Activated naive CD8-positive, alpha-beta T cell treated with anti-CD3 and anti-CD28 coated beads, Interleukin-2, amount 10 ng/mL, durations not matched to agents 7 days and 5 days (primary cell): Measurements from ENCODE around the gene FBLIM1. TPM values are rescaled to one million over a fixed set of nuclear protein-coding genes. Genes with fewer than 3 reads are reported as not detected.

Source experiments
- ATAC-seq: fragments of 150-1000 bp; cut with Tn5 transposase; one replicate; pipeline ENCODE4 v1.10.0; 2021; ENCODE audit warnings: low read depth, moderate library complexity
- POLR2A ChIA-PET: fragments of 350-600 bp; sonication (Branson Sonifier 250); formaldehyde crosslinking; loops from one replicate; lab custom pipeline; 2021; ENCODE audit warnings: antibody characterized with exemption; lab: Charles Lee
- DNase-seq: peaks from one replicate; pipeline ENCODE4 v3.0.0; 2021
- H3K27ac Mint-ChIP-seq: one replicate; pipeline ENCODE4 v1.8.0; 2022; ENCODE audit warnings: mild to moderate bottlenecking, mixed read lengths
- H3K27me3 Mint-ChIP-seq: one replicate; pipeline ENCODE4 v1.8.0; 2022; ENCODE audit warnings: mild to moderate bottlenecking, moderate library complexity, mixed read lengths
- H3K36me3 Mint-ChIP-seq: one replicate; pipeline ENCODE4 v1.8.0; 2021; ENCODE audit warnings: mild to moderate bottlenecking, mixed read lengths
- H3K4me1 Mint-ChIP-seq: one replicate; pipeline ENCODE4 v1.8.0; 2021; ENCODE audit warnings: mixed read lengths
- H3K4me3 Mint-ChIP-seq: one replicate; pipeline ENCODE4 v1.8.0; 2022; ENCODE audit warnings: mild to moderate bottlenecking, moderate library complexity, mixed read lengths
- H3K9me3 Mint-ChIP-seq: one replicate; pipeline ENCODE4 v1.8.0; 2021; ENCODE audit warnings: mixed read lengths
- total RNA-seq, 2 experiments: library from RNA; stranded (reverse); gene quantifications; one replicate each; pipeline ENCODE4 v1.2.3, GENCODE V29; 2021

FBLIM1 gene
- under 1 TPM in 1 of 2 experiments, not detected in 1; 0.26 TPM for total RNA-seq

GRCh38 chr1:15758343-15758931, at the start of gene FBLIM1:
Gene FBLIM1, plus strand, starts transcription at chr1:15758795. Its CDS starts 6,189 bp downstream, at chr1:15764984.
- Mint-ChIP-seq H3K4me3 (peak within 1 kb of the TSS; percentile 47), H3K36me3 (no peaks in the 10 kb centered on the region), H3K4me1 (peaks cover 7% of the 10 kb centered on the region), H3K27ac (no peak within 1 kb of the TSS), H3K9me3 (no peaks in the 10 kb centered on the region), H3K27me3 (peaks cover 60% of the 10 kb centered on the region)
- no peak for ATAC-seq
- DNase-seq, result no peak
- POLR2A ChIA-PET, result no interaction called here

- DNase-seq (no peak), ATAC-seq (no peak)
- POLR2A ChIA-PET, result interaction anchor here (0.5 kb wide), 1 partner anchor 51 kb away, joined by 3 read pairs; no protein-coding TSS in a partner anchor
- Mint-ChIP-seq H3K4me1 (peaks cover 6% of the 10 kb centered on the region), H3K27ac (no peak overlapping the region), H3K36me3 (peaks cover 12% of the 10 kb centered on the region), H3K4me3 (no peak overlapping the region), H3K27me3 (no peaks in the 10 kb centered on the region), H3K9me3 (no peaks in the 10 kb centered on the region)
These were observed 49.4 kb upstream of the FBLIM1 start for GRCh38 chr1:15709226-15709625.

- Mint-ChIP-seq H3K4me1 (peaks cover 3% of the 10 kb centered on the region), H3K36me3 (no peaks in the 10 kb centered on the region), H3K4me3 (no peak overlapping the region), H3K27ac (no peak overlapping the region), H3K27me3 (no peaks in the 10 kb centered on the region), H3K9me3 (no peaks in the 10 kb centered on the region)
- ATAC-seq (no peak), DNase-seq (no peak)
- POLR2A ChIA-PET, result interaction anchor here (0.6 kb wide), 1 partner anchor 10 kb away, joined by 4 read pairs; no protein-coding TSS in a partner anchor
These were observed 46.4 kb upstream of the FBLIM1 start for GRCh38 chr1:15712168-15712567.

- DNase-seq (no peak), ATAC-seq (no peak)
- H3K4me1 Mint-ChIP-seq, result peaks cover 3% of the 10 kb centered on the region
- H3K9me3 Mint-ChIP-seq, result no peaks in the 10 kb centered on the region
- no peaks in the 10 kb centered on the region for H3K27me3 Mint-ChIP-seq
- POLR2A ChIA-PET, result no interaction called here
- no peak overlapping the region for H3K27ac Mint-ChIP-seq
- peaks cover 2% of the 10 kb centered on the region for H3K36me3 Mint-ChIP-seq
- no peak overlapping the region for H3K4me3 Mint-ChIP-seq
These were observed 44.0 kb upstream of the FBLIM1 start for GRCh38 chr1:15714406-15715136.

DNA sequence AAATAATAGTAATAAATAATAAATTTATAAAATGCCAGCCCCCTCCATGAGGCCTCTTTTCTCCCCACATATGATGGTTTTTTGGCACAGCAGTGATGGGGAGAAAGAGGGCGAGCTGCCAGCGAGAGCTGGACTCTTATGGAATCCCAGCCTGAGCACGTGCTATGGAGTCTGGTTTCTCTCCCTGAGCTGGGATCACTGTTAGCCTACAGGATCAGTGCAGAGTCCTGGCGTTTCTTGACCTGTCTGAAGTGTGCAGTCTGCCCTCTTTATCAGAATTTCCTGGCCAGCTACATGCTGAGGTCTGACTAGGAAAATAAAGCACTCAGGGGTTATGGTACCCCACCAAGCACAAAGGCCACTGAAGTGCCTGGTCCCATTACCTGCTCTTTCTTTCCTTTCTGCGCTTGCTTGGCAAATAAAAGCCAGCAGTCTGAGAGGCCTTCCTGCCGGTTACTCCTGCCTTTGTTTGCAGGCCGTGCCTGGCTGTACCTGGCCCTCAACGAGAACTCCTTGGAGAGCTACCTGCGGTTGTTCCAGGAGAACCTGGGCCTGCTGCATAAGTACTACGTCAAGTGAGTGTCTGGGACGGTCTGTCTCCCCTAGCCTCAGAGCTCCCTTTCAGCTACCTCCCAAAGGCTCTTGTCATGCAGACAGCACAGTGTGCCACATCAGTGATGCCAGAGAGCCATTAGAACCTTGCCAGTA, 41.0 kb upstream of the FBLIM1 start:
- no peak overlapping the region for H3K27ac Mint-ChIP-seq

DNA sequence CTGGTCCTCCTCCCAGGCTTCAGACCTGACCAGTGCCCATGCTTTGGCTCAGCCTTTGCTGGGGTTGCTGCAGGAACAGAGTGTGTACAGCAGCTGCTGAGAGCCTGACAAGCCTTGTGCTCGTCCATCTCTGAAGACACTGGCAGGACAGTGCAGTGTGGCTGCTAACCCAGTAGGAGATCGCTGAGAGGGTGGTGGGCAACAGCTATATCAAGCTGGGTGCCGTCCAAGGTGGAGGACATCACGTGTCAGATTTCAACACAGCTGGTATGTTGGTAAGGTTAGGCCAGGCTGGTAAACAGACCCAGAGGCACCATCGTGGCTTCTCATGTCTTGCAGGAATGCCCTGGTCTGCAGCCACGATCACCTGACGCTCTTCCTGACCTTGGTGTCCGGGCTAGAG, 40.4 kb upstream of the FBLIM1 start:
- Mint-ChIP-seq H3K9me3 (no peaks in the 10 kb centered on the region), H3K4me1 (no peaks in the 10 kb centered on the region), H3K27ac (no peak overlapping the region), H3K36me3 (peaks cover 3% of the 10 kb centered on the region), H3K27me3 (no peaks in the 10 kb centered on the region), H3K4me3 (no peak overlapping the region)
- no peak for ATAC-seq
- no peak for DNase-seq
- POLR2A ChIA-PET, result interaction anchor here (1.7 kb wide), 1 partner anchor 21 kb away, joined by 3 read pairs; no protein-coding TSS in a partner anchor

More for the DNA sequence above, 41.0 kb upstream of the FBLIM1 start:
- H3K36me3 Mint-ChIP-seq, result peaks cover 3% of the 10 kb centered on the region
- POLR2A ChIA-PET, result no interaction called here
- no peak for ATAC-seq
- H3K27me3 Mint-ChIP-seq, result no peaks in the 10 kb centered on the region
- H3K4me3 Mint-ChIP-seq, result no peak overlapping the region
- no peak for DNase-seq
- H3K9me3 Mint-ChIP-seq, result no peaks in the 10 kb centered on the region
- H3K4me1 Mint-ChIP-seq, result no peaks in the 10 kb centered on the region

- H3K27ac Mint-ChIP-seq, result no peak overlapping the region
- no peaks in the 10 kb centered on the region for H3K9me3 Mint-ChIP-seq
- POLR2A ChIA-PET, result interaction anchor here (1.7 kb wide), 1 partner anchor 23 kb away, joined by 3 read pairs; no protein-coding TSS in a partner anchor
- ATAC-seq (no peak), DNase-seq (no peak)
- H3K4me3 Mint-ChIP-seq, result no peak overlapping the region
- no peaks in the 10 kb centered on the region for H3K4me1 Mint-ChIP-seq
- peaks cover 4% of the 10 kb centered on the region for H3K36me3 Mint-ChIP-seq
- no peaks in the 10 kb centered on the region for H3K27me3 Mint-ChIP-seq
These were observed 39.0 kb upstream of the FBLIM1 start for GRCh38 chr1:15719381-15720120.

- no peaks in the 10 kb centered on the region for H3K27me3 Mint-ChIP-seq
- no peak for DNase-seq
- H3K4me1 Mint-ChIP-seq, result no peaks in the 10 kb centered on the region
- POLR2A ChIA-PET, result no interaction called here
- ATAC-seq, result no peak
- peaks cover 6% of the 10 kb centered on the region for H3K36me3 Mint-ChIP-seq
- no peak overlapping the region for H3K4me3 Mint-ChIP-seq
- H3K9me3 Mint-ChIP-seq, result no peaks in the 10 kb centered on the region
- H3K27ac Mint-ChIP-seq, result no peak overlapping the region
These were observed 37.7 kb upstream of the FBLIM1 start for GRCh38 chr1:15720861-15721260.

DNA sequence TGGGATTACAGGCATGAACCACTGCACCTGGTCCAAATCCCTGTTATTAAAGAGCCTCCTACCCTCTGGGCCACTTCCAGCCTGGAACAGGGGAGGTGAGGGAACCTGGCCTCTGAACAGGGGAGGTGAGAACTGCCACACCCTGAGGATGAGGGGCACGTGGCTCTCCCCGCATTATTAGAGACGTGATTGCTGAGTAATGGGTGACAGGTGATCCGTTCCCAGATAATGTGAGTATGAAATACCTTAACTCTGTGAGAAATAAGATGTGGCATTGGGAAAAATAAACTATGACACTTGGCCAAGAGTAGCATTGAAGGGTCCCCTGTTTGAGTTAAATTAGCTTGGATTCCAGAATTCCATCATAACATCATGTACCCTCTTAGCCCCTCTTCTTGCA, 36.2 kb upstream of the FBLIM1 start:
- Mint-ChIP-seq H3K27me3 (no peaks in the 10 kb centered on the region), H3K9me3 (no peaks in the 10 kb centered on the region), H3K4me3 (no peak overlapping the region)

DNA sequence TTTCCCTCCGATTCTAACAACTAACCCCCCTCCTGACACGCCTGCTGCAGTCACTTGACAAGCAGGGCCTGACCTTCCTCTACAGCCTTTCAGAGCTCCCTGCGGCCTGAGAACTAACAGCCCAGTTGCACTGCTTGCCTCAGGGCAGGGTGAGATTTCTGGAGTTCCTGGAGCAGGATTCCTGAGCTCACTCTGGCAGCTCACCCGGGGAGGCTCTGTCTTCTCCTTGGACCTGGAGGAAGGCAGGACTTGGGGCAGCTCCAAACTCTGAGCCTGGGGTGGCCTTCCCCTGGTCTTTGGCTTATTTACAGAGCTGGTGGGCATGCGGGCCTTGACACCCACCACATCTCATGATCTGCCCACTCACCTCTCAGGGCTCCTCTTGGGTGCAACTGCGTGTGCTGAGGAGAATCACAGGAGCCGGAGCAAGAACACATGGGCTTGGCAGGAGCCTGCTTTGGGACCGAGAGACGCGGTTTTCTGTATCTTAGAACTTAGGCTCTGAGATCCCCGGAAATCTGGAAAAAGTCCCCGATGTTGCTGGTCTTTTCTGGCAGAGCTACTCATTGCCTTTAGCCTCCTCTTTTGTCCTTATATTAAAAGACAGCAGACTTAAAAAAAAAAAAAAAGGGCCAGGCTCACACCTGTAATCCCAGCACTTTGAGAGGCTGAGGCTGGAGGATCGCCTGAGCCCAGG, 35.6 kb upstream of the FBLIM1 start:
- DNase-seq (no peak), ATAC-seq (no peak)
- POLR2A ChIA-PET, result interaction anchor here (0.6 kb wide), 1 partner anchor 594 kb away, joined by 4 read pairs; no protein-coding TSS in a partner anchor
- H3K27me3 Mint-ChIP-seq, result no peaks in the 10 kb centered on the region
- no peak overlapping the region for H3K4me3 Mint-ChIP-seq
- H3K4me1 Mint-ChIP-seq, result no peaks in the 10 kb centered on the region
- no peaks in the 10 kb centered on the region for H3K9me3 Mint-ChIP-seq
- H3K36me3 Mint-ChIP-seq, result peaks cover 8% of the 10 kb centered on the region
- H3K27ac Mint-ChIP-seq, result no peak overlapping the region

More for the DNA sequence above, 36.2 kb upstream of the FBLIM1 start:
- POLR2A ChIA-PET, result no interaction called here
- H3K36me3 Mint-ChIP-seq, result peaks cover 7% of the 10 kb centered on the region
- DNase-seq, result no peak
- ATAC-seq, result no peak
- no peak overlapping the region for H3K27ac Mint-ChIP-seq
- H3K4me1 Mint-ChIP-seq, result no peaks in the 10 kb centered on the region

DNA sequence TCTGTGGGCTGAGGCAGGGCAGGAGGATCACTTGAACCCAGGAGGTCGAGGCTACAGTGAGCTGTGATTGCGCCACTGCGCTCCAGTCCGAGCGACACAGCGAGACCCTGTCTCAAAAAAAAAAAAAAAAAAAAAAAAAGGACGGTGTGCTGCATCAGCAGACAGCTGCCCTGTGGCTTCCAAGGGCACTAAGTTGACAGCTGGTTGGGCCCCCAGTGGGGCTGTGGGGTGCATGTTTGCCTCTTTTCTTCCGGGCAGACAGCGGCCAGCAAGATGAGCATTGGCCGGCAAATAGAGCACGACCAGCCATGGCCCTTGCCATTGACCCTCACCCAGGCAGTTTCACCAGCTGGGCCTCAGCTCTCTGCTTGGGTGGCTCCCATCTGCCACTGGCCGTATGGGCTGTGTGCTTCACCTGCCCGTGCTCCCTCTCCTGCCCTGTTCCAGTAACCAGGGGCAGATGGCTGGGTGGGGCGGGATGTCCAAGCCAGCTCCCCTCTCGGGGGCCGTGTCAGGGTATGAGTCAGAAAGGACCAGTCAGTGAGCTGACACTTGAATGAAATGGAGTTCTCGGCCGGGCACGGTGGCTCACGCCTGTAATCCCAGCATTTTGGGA, 34.9 kb upstream of the FBLIM1 start:
- Mint-ChIP-seq H3K4me1 (no peaks in the 10 kb centered on the region), H3K36me3 (peaks cover 6% of the 10 kb centered on the region), H3K27ac (no peak overlapping the region), H3K9me3 (no peaks in the 10 kb centered on the region), H3K27me3 (no peaks in the 10 kb centered on the region), H3K4me3 (no peak overlapping the region)
- ATAC-seq (no peak), DNase-seq (no peak)
- POLR2A ChIA-PET, result interaction anchor here (0.6 kb wide), 1 partner anchor 595 kb away, joined by 4 read pairs; no protein-coding TSS in a partner anchor
